GM21528 (cell line): ENCODE data around the gene MYADML2.

Experiments used
- ATAC-seq: cut with Tn5 transposase; IDR thresholded peaks from one replicate; pipeline ENCODE4 v1.9.1; 2021; ENCODE audit warnings: mild to moderate bottlenecking, moderate library complexity; ENCODE audit not compliant: unreplicated experiment, low FRiP score

MYADML2 gene

GRCh38 chr17:81902023-81902652, 44.9 kb downstream of the MYADML2 start, which contains the start of gene NPB:
NPB (plus strand) TSS chr17:81902238; CDS start chr17:81902278, 40 bp downstream.
- ATAC-seq = no peak

DNA sequence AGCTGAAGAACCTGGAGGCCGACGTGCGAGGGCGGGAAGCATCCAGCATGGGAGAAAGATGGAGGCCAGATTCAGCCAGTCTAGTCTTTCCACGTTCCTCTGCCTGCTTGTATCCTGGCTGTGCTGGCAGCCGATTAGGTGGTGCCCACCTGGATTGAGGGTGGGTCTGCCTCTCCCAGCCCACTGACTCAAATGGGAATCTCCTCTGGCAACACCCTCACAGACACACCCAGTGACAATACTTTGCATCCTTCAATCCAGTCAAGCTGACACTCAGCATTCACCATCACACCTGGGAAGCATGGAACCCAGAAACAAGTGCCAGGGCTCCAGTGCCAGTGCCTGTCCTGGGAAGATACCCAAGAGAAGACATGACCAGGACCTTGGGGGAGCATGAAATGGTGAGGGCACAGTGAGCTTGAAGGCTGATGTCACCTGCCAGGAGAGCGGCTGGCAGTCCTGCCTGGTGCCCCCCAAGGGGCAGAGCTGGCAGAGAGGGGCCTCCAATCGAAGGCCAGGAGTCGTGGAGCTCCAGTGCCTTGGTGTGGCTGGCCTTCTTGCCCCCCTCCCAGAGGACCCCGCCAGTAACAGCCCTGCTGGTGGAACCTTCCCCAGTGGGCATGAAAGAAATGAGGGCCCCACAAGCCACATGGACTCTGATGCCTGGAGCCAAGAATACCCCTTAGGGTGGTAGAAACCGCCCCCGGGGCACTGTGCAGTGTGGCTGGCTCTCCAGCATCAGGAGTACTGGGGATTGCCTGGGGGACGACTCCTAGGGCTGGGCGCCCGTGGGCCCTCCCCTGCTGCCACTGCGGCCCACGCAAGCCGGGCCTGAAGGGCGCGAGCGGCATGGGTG, 45.6 kb downstream of the MYADML2 start:
- no peak for ATAC-seq

DNA sequence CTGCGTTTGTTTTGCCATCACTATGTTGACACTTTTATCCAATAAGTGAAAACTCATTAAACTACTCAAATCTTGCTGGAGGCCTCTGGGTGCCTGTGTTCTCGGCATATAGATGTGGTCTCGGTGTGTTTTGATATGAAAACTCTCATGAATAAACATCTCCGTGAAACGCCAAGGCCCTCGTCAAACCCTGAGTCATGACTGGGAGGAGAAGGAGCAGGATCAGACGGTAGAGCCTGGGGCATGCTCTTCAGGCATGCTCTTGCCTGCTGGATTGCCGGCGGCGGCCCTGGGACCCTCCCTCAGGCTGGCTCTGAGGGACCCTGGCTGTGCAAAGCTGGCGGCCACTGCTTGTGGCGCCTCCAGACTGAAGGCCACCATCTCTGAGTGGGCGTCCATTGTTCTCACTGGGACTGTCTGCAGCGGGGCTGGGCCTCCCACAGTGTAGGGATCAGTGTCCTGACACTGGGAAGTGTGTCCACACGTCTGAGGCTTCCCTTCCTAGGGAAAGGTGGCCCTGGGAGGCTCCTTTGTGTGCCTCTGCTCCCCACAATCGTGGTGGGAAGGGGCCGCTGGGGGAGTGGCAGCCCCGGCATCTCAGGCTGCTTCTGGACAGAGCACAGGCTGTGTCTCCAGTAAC, 46.7 kb downstream of the MYADML2 start:
- ATAC-seq = no peak

DNA sequence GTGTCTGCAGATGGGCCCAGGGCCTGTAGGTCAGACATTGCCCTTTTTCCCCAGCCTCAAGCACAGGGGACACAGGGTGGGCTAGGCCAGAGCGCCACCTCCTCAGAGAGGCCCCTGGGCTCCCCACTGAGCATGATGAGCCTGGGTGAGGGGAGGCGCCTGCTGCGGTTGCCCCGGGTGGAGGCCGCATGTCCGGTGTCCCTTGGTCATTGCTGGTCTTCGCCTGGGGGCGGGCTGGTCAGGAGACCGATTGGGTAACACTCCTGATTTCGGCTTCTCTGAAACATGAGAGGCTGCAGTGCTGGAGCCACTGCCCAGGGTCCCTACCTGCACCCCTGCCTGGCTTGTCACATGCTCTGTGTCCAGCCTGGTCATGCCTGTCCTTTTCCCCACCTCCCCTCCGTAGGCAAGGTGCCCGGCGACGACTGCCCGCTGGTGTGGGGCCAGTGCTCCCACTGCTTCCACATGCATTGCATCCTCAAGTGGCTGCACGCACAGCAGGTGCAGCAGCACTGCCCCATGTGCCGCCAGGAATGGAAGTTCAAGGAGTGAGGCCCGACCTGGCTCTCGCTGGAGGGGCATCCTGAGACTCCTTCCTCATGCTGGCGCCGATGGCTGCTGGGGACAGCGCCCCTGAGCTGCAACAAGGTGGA, 47.4 kb downstream of the MYADML2 start:
- ATAC-seq = no peak

DNA sequence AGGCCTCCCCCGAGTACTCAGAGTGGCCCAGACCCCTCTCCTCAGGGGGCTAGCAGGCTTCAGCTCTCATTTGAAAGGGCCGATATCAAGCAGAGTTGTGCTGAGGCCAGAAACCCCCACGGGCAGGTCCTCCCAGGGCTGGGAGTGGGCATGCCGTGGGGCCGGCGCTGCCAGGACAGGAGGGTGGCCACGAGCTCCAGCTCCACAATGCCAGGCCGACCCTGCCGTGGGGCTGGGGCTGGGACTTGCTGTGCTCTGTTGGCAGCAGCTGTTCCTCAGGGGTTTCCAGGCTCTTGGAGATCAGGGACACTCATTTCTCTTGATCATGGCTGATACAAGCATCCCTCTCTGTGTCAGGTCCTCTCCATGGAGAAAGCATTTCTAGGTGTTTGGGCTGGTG, 48.1 kb downstream of the MYADML2 start:
- no peak for ATAC-seq

GRCh38 chr17:81898029-81898866, 48.8 kb downstream of the MYADML2 start:
- ATAC-seq = no peak

DNA sequence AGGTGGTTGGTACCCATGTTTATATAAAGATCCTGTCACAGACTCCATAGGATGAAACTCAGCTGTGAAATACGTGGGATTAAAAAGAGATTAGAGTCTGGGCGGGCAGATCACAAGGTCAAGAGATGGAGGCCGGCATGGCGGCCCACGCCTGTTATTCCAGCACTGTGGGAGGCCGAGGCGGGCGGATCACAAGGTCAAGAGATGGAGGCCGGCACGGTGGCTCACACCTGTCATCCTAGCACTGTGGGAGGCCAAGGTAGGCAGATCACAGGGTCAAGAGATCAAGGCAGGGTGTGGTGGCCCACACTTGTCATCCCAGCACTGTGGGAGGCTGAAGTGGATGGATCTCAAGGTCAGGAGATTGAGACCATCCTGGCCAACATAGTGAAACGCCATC, 51.6 kb downstream of the MYADML2 start:
- ATAC-seq = no peak

GRCh38 chr17:81891303-81891552, 55.8 kb downstream of the MYADML2 start:
- ATAC-seq = no peak

- ATAC-seq = peak; percentile 27
Observed at GRCh38 chr17:81890447-81891302, 56.4 kb downstream of the MYADML2 start.
